KOPT-K1 (cell line): ENCODE measurements around the gene NDUFV2.

ENCODE experiments used
- H3K27ac ChIP-seq: fragments of 200-600 bp; sonication (generic); 2 replicates; pipeline ENCODE4 v1.5.1; 2016; ENCODE audit warnings: antibody characterized with exemption, mild to moderate bottlenecking, low read depth, low read length; ENCODE audit not compliant: poor library complexity, severe bottlenecking
- H3K36me3 ChIP-seq: fragments of 200-600 bp; sonication (generic); 2 replicates; pipeline ENCODE4 v1.5.1; 2017; ENCODE audit warnings: antibody characterized with exemption, mild to moderate bottlenecking, low read length, moderate library complexity; ENCODE audit not compliant: insufficient read depth
- H3K9me3 ChIP-seq: fragments of 200-600 bp; sonication (generic); 2 replicates; pipeline ENCODE4 v1.5.1; 2017; ENCODE audit warnings: antibody characterized with exemption, low read length, mild to moderate bottlenecking; ENCODE audit not compliant: insufficient read depth, poor library complexity, severe bottlenecking

The NDUFV2 gene

DNA sequence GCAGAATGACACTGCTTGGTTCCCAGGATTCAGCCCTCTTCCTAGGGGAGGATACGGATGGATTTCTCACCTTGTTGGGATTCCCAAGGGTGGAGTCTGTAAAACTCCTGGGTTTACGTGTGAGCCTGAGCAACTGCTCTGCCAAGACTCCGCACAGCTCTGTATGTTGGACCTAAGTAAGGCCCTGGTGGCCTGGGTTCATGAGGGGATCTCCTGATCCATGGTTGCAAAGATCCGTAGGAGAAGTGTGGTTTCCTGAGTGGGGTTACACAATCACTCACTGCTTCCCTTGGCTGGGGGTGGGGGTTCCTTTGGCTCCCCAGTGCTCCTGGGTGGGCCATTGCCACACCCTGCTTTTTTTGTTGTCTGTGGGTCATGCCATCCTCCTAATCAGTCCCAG, 71.8 kb downstream of the NDUFV2 start:
- Histone ChIP-seq H3K9me3 (peaks cover 9% of the 10 kb centered on the region), H3K27ac (no peak overlapping the region), H3K36me3 (no peaks in the 10 kb centered on the region)

DNA sequence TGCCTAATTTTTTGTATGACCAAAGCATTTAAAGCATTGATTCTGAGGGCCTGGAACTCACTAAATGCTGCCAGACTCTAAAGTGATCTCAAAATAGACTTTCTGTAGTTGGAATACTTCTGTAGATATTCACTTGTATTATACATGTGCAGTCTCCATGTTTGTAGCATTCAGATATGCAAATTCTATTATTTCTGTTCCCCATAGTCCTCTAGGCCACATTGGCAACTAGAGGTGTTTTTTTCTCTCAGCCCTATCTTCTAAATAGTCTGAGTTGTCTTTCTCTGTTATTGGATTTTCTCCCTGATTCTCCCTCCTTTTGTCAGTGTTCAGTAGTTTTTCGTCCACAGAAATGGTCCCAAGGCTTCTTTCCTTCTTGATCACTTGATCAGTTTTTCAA, 72.6 kb downstream of the NDUFV2 start:
- H3K27ac ChIP-seq = no peak overlapping the region

DNA sequence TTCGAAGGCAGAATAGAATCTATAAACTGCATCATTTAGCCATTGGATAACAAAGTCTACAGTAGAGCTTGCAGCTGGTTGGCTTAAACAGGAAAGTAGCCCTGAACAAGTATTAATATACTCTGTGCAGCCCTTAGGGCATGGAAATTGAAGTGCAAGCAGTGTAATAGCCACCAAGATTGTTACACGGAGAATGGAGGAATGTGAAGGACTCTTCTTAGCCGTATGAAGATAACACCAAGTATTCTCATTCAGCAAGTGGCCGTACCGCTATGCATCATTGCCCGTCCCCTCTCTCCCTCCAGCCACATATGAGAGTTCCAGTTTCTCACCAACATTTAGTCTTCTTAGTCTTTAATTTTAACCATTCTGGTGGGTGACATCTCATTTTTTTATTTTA, 74.5 kb downstream of the NDUFV2 start:
- H3K36me3 ChIP-seq = no peaks in the 10 kb centered on the region
- H3K9me3 ChIP-seq = no peaks in the 10 kb centered on the region
- H3K27ac ChIP-seq = no peak overlapping the region

More for the DNA sequence above, 72.6 kb downstream of the NDUFV2 start:
- Histone ChIP-seq H3K9me3 (peaks cover 9% of the 10 kb centered on the region), H3K36me3 (no peaks in the 10 kb centered on the region)

DNA sequence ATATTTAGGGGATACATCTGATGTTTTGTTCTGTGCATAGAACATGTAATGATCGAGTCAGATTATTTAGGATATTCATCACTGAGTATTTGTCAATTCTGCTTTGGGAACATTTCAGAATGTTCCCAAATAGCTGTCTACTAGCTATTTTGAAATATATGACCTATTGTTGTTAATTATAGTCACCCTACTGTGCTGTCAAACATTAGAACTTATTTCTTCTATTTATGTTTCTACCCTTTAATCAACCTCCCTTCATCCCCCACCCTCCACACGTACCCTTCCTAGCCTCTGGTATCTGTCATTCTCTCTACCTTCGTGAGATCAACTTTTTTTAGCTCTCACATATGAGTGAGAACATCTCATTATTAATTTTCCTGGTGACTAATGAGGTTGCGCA, 75.0 kb downstream of the NDUFV2 start:
- Histone ChIP-seq H3K9me3 (no peaks in the 10 kb centered on the region), H3K36me3 (no peaks in the 10 kb centered on the region), H3K27ac (no peak overlapping the region)

DNA sequence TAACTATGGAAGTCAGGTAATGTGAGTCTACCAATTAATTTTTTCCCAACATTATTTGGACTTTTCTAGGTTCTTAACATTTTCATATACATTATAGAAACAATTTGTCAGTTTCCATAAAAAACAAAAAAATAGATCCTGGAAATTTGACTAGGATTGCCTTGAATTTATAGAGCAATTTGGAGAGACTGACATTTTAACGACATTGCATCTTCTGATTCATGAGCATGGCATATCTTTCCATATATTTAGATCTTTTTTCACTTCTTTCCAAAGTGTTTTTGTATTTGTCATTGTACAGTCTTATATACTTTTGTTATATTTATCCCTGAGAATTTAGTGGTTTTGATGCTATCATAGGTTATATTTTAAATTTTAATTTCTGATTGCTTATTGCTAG, 76.1 kb downstream of the NDUFV2 start:
- no peaks in the 10 kb centered on the region for H3K9me3 ChIP-seq
- H3K27ac ChIP-seq = no peak overlapping the region
- peaks cover 10% of the 10 kb centered on the region; the same call in 1 of the 2 replicates for H3K36me3 ChIP-seq

DNA sequence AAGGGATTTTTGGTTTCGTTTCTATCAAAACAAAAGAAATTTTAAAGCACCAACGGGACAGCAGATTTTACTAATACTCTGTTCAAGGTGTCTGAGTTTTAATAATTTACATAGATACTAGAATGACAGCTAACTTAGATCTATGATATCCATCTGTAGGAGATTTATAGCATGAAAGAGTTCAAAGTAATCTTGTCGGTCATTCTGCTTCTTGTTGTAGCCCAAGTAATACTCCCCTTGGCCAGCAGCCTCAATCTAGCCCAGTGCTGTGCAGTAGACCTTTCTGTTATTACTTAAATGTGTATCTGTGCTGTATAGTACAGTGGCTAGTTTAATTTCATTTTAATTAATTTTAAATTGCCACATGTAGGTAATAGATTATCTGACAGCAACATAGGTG, 78.8 kb downstream of the NDUFV2 start:
- Histone ChIP-seq H3K36me3 (peaks cover 21% of the 10 kb centered on the region), H3K9me3 (no peaks in the 10 kb centered on the region), H3K27ac (no peak overlapping the region)

DNA sequence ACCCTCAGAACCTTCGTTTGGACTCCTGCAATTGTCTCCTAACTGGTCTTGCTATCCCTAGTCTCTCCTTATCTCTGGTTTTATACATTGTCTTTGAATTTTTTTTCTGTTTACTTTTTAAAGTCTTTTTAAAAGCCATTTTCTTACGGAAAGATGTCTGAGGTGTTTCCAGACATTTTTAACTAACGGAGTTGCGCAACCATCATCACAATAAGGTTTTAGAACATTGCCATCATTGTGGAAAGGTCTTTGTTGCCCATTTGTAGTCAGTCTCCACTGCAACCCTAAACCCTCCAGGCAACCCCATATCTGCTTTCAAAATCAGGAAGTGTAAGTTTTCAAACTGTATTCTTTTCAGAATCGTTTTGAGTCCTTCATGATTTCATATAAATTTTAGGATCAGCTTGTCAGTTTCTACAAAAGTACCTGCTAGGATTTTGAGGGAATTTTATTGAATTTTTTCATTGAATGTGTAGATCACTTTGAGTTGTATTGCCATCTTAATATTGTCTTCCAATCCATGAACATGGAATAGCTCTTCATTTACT, 80.4 kb downstream of the NDUFV2 start:
- Histone ChIP-seq H3K9me3 (no peaks in the 10 kb centered on the region), H3K27ac (no peak overlapping the region), H3K36me3 (peaks cover 22% of the 10 kb centered on the region)
